Mammary epithelial cell (primary cell): Measurements from ENCODE around the gene CPXM2.

Experiments
- EZH2 ChIP-seq: IDR thresholded peaks from 2 replicates; pipeline ENCODE4 v1.6.1; 2012; ENCODE audit warnings: low read length, inconsistent platforms, borderline replicate concordance
- TF ChIP-seq, protein P1 (sequence below), 2 donors: IDR thresholded peaks in 1 of 2; conservative IDR thresholded peaks in 1 of 2; 2 replicates each; pipeline ENCODE4 v1.5.1; 2011 to 2012; ENCODE audit warnings: inconsistent platforms in 2 of 2, low read length in 2 of 2, mild to moderate bottlenecking in 2 of 2, control low read depth in 1 of 2, low read depth in 1 of 2; ENCODE audit not compliant: insufficient read depth in 1 of 2; ENCODE audit errors: extremely low read depth in 1 of 2

DNA sequence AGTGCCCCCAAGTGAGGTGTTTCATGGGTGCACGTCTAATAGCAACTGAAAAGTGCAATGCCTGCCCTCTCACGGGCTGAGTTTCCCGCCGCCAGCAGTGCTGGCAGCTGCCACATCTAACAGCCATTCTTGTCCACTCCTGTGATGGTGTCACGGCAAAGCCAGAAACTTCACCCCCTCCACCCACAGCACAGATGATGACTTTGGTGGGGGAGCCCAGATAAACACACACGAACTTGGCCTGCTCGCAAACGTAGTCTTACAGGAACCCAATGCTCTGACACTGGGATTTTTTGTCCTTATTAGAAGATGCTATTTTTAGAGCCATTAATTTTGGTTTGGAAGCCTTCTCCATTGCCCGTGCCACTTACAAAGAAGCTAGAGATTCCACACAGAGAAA, 26.7 kb downstream of the CPXM2 start:
- TF ChIP-seq, protein P1, sequence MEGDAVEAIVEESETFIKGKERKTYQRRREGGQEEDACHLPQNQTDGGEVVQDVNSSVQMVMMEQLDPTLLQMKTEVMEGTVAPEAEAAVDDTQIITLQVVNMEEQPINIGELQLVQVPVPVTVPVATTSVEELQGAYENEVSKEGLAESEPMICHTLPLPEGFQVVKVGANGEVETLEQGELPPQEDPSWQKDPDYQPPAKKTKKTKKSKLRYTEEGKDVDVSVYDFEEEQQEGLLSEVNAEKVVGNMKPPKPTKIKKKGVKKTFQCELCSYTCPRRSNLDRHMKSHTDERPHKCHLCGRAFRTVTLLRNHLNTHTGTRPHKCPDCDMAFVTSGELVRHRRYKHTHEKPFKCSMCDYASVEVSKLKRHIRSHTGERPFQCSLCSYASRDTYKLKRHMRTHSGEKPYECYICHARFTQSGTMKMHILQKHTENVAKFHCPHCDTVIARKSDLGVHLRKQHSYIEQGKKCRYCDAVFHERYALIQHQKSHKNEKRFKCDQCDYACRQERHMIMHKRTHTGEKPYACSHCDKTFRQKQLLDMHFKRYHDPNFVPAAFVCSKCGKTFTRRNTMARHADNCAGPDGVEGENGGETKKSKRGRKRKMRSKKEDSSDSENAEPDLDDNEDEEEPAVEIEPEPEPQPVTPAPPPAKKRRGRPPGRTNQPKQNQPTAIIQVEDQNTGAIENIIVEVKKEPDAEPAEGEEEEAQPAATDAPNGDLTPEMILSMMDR (conservative IDR thresholded peaks at IDR 0.05 in 1 of 2, IDR thresholded peaks at IDR 0.05 in 1 of 2; ENCODE audit: extremely low read depth in 1 of 2, insufficient read depth in 1 of 2, low read depth in 1 of 2, low read length in 2 of 2) = no peak
- TF ChIP-seq EZH2 = no peak
